HG03039 (cell line): ENCODE measurements around the gene ALDH1A2.
"Not testable (repeated sequence)": the region's sequence is repeated elsewhere in the genome, so short reads cannot be mapped to it uniquely, and the experiment has no call there.

Experiments used
- ATAC-seq: cut with Tn5 transposase; IDR thresholded peaks from one replicate; pipeline ENCODE4 v1.9.1; 2021; ENCODE audit warnings: mild to moderate bottlenecking, moderate library complexity; ENCODE audit not compliant: unreplicated experiment

Gene ALDH1A2

DNA sequence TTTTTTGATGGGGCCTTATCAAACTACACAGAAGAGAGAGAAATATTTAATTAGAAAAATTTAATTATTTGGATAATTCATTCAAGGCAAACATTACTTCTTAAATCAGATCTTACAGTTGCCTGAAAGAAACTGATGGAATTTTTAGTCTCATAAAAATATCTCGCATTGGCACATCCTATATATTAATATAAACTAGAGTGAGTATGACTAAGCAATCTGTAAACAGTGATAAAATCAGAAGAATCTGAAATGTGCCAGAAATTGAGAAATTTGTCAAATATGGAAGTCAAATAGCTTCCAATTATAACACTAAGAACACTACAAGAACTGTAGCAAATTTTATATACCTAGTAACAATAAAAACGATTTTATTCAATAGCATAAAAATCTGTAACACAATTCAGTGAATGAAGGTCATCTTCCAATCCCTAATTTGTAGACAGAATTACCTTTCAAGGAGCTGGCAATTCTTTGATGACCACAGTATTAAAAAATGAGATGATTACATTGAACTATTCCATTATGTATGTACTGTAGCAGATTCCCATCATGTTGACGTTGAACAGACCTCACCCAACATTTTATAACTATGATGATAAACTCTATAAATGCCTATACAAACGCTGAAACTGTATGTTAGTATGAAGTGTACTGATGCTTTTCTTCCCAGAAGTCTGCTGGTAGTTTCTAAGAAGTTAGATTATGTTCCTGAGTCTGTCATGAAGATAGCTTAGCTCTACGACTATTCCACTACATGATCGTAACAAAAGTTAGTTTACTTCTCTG lies 63.0 kb downstream of the ALDH1A2 start:
- no peak for ATAC-seq

DNA sequence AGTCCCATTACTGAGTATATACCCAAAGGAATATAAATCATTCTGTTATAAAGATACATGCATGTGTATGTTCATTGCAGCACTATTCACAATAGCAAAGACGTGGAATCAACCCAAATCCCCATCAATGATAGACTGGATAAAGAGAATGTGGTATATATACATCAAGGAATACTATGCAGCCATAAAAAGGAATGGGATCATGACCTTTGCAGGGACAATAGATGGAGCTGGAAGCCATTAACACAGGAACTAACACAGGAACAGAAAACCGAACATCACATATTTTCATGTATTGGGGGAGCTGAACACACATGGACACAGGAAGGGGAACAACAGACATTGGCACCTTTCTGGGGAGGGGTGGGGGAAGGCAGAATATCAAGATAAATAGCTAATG lies 65.8 kb downstream of the ALDH1A2 start:
- not testable (repeated sequence) for ATAC-seq

DNA sequence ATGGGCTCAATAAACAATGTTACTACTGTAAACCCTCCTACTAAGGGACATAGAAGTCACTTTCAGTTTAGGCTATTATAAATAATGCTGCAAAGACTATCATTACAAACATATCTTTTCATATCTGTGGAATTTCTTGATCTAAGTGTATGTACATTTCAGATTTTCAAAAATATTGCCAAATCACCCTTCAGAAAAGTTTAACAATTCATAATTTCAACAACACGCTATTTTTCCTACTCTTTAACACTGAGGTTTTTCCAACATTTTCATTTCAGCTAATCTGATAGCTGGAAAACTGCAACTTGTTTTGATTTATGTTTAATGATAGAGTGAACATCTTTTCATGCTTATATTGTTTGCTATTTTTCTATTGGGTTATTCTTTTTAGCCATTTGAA lies 69.0 kb downstream of the ALDH1A2 start:
- ATAC-seq: no peak

DNA sequence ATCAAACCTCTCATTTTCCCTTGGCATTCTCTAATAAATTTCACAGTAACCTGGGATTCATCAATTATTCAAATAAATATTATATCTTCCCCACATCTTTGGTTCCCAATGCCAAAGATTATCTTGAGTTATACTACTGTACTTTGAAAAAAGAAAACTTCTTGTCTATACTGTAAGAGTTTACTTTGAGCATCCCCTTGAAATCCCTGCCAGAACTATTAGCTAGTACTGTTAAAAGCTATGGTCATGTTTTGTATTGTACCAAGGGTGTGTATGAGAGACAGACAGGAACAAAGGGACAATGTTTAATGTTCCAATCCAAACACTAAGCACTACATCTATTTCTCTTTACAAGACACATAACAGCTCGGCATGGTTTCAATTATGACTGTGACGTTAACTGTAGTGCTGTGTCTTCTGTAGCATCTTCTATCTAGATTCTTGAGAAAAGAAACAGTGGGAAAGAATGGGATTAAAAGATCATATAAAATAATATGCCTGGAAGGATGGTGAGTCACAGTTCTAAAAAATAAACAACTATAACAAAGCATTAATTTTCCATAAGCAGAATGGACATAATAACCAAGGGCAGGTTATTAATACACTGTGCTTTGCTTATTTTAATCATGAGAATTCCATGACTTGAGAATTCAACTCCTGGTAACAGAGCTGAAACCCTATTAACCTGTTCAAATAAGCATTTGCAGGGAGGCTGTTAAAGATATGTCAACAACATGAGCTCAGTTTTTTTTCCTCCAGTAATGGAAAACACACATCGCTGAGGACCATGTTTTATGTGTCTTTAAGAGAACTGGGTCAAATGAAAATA lies 71.1 kb downstream of the ALDH1A2 start:
- no peak for ATAC-seq

DNA sequence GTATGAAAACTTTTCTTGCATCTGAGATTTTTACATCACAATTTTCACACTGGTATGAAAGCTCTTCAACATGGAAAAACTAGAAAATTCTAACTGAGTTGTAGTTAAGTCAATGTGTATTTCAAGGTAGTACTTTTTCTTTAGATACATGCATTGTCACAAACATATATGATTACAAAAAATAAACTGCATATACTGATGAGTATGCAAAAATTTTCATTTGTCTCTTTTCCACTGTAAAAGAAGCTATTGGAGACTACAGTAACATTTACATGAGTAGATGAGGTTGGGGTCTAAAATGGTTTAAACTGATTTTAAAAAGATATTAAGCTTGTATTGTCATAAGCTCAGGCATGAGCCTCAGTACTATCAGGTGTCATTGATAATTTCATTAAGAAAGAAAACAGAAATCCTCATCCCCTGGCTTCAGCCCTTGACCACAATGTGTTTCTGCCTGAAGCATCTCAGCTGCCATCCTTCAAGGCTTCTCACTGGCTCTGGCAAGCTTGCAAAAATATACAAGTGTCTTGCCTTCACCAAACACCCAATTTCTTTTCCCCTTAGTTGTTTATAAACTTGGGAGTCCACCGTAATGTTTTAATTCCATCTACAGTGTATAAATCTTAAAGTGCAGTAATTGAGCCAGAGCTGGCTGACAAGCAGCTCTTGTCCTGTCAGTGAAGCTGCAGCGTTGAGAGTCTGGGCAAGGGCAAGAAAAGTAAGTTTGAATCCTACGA lies 71.9 kb downstream of the ALDH1A2 start:
- ATAC-seq: no peak

DNA sequence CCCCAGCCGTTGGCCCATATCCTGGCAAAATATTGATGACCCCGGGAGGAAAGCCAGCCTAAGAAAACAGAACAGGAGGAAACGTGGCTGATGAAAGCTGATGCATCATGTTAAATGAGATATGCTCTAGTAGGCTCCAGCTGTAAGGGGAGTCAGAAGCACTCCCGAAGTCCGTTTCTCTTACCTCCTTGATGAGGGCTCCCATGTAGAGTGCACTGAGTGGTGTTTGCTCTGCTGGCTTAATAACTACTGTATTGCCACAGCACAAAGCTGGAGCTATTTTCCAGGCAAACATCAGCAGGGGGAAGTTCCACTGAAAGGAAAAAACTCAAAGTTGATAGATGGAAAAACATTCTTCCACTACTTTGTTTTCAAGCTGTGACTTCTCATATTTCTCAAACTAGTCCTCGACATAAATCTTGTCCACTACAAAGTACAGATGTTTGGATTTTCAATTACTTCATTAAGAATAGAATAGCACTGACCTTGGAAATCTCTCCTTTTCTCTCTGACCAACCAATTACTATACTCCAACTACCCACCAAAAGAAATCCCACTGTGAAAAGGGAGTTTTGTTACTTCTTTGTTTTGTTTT lies 72.7 kb downstream of the ALDH1A2 start:
- no peak for ATAC-seq

DNA sequence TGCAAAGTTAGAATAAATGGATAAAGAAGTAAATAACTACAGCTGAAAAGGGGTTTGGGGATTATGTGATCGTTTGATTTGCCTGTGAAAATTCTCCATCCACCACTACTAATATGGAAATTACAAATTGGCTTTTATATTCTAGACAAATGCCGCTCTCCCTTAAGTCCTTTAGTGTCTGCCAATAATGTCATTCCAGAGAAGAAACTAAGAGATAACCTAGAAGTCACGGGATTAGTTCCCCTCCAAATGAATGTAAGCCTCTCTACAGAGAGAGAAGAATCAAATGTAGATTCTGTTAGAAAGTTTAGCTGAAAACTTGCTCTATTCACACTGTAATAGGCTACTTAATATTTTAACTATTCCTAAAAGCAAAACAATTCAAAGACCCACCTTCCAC lies 92.0 kb downstream of the ALDH1A2 start:
- ATAC-seq: no peak

DNA sequence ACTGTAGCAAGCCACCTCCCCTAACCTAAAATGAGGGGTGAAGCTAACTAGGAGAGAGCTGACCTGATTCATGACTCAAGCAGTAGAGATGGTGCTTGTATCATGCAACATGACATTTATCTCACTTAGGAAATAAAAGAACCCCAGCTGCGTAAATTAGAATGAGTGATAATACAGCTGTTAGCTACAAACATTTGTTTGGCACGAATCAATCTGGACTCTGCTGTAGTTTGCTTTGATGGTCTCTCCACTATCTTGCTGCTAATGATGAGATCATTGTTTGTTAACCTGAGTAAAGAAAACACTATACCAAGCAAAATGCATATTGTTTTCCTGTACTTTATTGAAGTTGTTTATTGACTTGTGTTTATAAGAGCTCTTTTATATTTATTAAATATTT lies 92.6 kb downstream of the ALDH1A2 start:
- ATAC-seq: no peak

DNA sequence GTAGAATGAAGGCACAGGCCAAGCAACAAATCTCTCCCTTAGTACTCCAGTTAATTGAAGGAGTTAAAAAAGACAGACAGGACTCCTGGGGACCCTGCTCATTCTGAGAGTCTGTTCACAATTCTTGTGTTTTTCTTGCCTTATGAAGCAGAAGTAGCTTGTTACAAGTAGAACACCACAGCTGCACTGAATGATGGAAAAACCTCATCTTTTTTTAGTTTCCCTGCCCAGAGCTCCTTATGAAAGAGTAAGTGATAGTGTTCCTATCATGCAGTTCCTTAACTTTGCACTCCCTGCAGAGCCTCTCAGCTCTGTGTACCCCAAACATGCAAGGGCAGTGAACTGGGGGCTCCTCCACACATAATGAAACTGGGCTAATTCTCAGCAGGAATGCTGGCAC lies 95.5 kb downstream of the ALDH1A2 start:
- no peak for ATAC-seq

DNA sequence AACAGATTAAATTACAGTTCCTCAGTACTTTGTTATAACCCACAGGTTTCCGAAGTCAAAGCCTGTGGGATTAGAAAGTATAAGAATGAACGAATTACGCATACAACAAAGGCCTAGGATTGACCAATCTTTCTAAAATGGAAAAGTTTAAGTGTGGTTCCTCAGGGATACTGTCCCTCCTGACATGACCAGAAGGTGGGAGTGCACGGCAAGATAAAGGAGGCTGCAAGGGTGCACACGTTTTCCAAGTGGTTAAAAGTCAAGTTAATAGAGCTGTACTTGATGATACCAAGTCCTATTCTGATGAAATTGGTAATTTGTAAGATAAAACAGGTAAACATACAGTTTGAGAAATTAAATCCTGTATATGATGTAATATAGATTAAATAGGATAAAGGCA lies 96.2 kb downstream of the ALDH1A2 start:
- no peak for ATAC-seq

DNA sequence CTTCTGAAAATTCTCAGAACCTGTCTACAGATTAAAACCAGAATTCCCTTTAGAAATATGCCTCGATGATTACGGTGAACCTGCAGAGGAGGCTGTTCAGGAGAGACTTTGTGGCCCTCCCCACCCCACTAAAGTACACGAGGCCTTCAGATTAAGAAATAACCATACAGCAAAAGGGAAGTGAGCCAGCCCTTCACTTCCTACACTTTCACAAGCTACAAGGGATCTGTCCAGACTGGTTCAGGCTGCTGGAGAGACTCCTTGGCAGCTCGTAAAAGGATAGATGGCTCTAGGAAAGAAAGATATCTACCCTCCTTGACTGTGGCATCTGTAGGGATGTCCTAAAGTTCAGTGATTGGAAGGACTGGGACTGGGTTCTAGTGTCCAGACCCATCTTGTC lies 102.6 kb downstream of the ALDH1A2 start:
- no peak for ATAC-seq

DNA sequence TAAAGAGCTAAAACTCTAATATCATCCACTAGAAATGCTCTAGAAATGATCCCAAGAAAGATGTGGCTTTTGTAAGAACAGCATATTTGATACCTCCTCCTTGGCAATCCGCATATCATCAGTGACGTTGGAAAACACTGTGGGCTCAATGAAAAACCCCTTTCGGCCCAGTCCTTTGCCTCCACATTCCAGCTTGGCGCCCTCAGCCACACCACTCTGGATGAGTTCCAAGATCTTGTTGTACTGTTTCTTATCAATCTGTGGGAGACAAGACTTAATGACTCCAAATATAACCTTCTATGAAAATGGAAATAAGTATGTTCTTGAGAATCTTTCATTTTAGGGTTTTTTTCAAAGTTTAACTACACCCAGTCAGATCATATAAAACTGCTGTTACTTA lies 103.6 kb downstream of the ALDH1A2 start:
- no peak for ATAC-seq

DNA sequence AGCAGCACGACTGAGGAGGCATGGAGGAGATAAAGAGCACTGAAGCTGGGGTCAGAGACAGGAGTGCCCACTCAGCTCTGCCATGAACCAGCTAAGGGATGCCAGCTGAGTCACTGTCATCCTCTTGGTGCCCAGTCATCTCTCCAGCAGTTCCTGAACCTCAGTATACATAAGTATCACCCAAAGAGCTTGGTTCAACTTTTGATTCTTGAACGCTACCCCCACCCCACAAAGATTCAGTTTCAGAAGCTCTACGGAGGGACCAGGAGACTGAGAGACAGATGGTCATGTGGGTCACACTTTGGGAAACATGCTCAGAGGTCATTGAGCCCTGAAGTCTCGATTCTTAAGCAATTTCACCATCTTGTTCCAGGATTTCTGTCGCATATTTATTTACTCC lies 108.4 kb downstream of the ALDH1A2 start:
- no peak for ATAC-seq

DNA sequence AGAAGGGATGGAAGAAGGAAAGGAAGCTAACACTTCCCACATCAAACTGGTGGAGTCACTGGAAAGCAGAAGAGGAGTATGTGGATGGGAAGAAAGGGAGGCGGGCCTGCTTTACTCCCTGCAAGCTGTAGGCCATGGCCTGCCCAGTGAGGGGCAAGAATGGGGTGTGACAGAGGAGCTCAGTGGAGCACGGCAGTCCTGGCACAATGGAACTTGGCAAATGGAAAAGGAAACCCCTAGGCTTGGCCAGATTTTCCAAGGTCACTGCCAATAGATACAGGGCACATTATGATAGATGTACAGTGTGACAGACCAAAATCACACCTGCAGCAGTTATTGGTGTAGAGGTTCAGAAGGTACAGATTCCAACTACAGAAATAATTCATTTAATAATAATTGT lies 111.6 kb downstream of the ALDH1A2 start:
- ATAC-seq: no peak

DNA sequence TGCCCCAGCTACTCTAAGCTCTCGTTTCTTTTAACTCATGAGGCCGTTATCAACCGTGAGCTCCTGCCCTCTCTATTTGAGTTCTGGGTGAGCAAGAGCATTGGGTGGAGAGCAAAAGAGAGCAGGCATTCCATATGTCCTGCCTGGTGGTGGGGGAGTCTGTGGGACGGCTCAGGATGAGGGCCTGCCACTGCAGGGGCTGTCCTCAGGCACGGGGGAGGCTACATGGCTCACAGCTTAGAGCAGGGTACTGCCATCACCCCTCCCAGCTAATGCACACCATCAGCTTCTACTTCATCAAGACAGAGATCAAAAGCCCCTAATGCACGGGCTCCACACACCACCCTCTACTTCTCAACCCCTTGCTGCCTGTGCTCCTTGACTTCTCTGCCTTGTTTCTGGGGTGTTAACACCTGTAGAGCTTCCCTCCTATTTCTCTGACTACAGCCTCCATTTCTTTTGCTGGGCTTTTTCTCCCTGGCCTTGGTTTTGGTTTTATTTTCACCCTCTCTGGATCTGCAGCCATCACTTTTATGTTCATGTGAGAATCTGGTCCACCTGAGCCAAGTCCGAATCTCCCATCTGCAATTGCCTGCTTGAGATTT lies 114.1 kb downstream of the ALDH1A2 start:
- no peak for ATAC-seq

DNA sequence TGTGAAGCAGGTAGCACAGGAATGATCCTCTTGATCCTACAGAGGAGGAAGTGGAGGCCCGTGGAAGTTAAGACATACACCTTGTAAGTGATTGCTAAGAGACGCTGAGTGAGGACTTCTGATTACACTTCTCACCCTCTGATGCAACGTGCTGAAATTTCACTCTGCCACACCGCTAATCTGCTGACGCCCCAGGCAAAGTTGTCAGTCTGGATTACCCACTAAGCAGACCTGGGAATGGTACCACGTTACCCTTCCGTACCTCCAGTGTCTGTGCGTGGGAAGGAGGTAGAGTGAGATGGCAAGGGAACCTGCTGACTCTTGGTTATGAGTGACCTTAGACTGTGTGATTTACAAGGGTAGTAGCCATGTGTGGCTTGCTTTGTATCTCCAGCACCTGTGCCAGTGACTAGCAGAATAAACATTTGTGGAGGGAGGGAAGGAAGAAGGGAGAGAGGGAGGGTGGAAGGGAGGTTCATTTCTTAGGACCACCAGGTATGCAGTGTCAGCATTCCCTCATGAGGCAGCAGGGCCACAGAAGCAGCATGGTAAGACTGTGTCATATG lies 115.0 kb downstream of the ALDH1A2 start:
- no peak for ATAC-seq

DNA sequence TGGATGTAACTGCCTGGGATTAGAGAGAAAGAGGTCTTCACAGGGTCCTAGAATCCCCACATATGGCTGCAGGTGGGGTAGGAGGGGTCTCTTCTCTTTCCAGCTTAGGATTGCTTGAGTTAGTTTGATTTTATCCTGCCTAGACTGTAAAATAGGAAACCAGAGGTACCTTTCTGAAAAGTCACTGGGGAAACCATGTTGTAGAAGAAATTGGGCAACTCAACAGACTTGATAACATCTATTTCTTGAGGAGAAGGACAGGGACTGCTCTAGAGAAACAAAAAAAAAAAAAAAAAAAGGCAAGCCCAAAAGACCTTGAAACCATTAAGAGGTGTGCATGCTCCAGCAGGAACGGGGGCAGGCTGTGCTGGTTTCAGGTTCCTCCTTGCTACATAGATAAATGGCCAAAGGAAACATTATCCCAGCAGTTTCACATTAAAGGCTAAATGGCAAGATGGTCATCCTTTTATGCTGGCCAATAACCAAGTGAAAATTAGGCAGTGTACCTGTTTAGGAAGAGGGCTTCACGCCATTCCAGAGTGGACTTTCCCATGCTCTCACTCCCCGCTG lies 116.1 kb downstream of the ALDH1A2 start:
- no peak for ATAC-seq

DNA sequence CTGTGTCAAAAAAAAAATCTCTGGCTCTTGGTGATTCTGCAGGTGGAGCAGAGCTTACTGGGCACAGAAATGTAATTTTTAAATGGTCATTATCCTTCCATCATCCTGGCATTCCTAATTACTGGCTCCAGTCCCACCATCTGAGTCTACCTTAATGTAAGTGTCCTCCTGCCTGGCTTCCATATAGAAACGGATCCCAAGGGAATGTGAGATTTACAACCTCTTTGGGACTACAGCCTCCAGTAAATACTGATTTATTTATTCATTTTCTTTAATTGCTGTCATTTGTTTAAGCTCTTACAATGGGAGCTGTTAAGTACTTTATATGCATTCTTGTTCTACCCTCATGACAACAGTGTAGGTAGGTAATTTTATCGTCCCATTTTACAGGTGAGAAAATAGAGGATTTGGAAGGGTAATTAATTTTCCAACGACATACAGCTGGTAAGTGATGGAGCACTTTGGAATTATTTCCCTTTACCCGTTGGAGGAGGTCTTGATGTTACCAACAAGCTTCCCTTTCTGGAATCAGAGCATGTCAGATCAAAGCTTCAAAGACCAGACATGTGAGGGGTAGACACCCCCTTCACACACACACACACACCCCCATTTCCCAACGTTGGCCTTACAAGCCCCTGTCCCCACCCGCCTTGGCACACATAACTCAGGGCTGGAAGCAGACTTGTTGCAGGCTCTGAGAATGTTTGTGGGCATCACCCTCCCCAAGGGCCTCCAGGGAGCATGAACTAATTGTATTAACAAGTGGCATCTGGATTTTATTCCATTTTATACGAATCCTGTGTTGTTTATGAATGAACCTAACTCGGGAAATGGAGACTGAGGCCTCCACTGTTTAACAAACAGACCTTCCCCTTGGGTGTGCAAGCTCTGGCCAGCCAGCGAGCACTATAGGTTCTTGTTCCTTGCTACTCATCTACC lies 116.9 kb downstream of the ALDH1A2 start:
- ATAC-seq: no peak

DNA sequence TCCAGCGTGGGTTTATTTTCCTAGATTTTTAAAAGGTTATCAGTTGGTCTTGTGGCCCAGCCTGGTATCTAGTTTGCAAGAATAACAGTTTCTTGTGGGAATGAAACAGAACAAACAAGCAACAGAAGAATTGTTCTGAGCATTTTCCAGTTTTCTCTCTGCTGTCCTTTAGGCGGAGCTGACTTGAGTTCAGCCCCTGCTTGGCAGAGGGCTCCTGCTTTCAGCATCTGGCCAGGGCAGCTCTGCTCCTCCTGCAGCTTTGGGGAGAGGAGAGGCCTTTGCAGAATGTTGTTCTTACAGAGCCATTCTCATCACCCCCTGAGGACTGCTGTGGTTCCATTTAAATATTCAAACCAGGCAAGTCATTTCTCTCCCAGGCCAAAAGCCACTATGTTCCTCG lies 117.7 kb downstream of the ALDH1A2 start:
- ATAC-seq: no peak
